HG03139 (cell line): Measurements from ENCODE around the gene DYRK1A.

Experiments used
- ATAC-seq: cut with Tn5 transposase; IDR thresholded peaks from one replicate; pipeline ENCODE4 v1.9.1; 2021; ENCODE audit not compliant: unreplicated experiment

The DYRK1A gene

DNA sequence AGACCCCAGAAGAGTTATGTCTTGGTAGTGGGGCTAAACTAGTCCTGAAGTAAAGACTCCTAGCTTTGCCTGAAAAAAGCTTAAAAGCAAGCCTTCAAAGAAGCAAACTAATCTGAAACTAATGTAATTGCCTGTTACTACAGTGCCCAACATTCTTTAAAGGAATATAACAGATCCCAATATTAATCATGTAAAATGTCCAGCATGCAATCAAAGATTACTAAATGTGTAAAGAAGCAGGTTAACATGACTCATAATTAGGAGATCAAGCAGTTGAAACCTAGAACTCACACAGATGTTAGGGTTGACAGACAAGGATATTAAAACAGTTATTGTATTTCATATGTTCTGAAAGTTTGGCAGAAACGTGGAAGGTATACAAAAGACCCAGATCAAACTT lies 17.8 kb downstream of the DYRK1A start:
- ATAC-seq = no peak

DNA sequence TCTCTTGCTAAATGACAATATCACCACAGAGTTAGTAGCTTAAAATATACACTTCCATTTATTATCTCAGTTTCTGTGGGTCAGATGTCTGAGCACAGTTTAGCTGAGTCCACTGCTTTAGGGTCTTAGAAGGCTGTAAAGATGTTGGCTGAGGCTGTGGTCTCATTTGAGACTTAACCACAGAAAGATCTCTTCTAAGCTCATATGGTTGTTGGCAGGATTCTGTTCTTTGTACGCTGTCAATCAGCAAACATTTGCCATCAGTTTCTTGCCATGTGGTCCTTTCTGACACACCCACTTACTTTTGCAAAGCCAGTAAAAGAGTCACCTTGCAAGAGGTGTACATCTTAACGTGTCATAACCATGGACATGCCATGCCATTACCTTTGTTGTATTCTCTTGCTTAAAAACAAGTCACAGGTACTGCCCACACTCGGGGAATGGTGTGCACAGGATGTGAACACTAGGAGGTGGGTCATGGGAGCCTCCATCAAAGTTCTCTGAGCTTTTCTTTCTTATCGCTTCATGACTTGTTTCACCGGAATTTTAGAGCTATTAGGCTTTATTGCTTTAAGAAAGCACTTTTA lies 18.7 kb downstream of the DYRK1A start:
- no peak for ATAC-seq

DNA sequence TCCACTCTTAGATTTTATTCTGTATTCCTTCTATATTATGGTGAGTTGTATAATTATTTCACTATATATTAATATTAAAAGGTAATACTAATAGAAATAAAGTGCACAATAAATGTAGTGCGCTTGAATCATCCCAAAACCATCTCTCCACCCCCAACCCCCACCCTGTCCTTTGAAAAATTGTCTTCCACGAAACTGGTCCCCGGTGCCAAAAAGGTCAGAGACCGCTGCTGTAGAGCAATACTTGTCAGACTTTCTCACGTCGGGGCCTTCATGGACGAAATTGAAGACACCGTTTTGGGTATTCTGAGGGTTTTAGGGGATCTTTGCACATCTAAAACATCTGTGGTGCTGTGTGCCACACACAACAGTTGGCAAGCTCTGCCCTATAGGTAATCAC lies 19.6 kb downstream of the DYRK1A start:
- ATAC-seq = no peak

DNA sequence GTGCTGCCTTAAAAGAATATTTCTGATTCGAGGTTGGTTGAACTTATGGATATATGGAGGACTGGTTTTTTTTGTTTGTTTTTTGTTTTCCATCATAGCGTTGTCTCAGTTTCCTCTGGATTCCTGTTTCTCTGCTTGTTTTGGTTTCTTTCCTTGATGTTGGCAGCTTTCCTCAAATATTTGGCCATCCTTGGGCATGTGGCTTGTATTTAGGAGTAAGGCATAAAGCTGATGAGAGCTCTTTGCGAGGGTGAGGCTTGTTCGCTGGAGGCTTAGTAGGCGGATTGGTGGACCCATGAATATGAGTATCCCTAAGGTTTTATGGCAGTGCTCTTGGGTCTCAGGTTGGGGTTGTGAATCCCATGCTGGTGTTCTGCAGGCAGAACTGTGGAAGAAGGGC lies 22.9 kb downstream of the DYRK1A start:
- ATAC-seq = no peak

DNA sequence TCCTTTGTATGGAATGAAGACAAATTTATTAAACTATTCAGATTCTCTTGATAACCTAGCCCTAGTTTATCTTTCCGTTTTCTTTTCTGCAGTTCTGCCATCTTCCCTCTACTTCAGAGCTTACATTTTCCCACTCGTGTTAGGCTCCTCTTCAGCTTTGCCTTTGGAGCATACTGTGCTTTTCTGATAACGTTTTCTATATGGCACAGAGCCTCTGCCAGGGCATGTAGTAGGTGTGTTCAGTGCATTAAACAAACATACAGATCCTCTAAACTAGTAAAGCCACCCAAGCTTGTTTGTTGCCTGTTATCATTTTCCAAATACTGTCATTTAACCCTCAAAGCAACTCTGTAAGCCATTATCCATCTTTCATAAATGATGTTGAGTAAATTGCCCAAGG lies 25.1 kb downstream of the DYRK1A start:
- ATAC-seq = no peak

DNA sequence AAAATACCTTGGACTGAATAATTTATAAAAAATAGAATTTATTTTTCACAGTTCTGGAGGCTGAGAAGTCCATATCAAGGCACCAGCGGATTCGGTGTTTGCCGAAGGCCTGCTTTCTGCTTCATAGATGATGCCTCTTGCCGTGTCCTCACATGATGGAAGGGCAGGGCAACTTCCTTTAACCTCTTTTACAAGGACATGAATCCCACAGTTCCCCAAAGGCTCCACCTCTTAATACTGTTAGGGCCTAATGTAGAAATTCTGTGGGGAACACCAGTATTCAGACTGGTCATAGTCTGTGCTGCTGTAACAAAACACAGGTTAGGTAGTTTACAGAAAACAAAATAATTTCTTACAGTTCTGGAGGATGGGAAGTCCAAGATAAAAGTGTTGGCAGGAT lies 25.9 kb downstream of the DYRK1A start:
- ATAC-seq = no peak

DNA sequence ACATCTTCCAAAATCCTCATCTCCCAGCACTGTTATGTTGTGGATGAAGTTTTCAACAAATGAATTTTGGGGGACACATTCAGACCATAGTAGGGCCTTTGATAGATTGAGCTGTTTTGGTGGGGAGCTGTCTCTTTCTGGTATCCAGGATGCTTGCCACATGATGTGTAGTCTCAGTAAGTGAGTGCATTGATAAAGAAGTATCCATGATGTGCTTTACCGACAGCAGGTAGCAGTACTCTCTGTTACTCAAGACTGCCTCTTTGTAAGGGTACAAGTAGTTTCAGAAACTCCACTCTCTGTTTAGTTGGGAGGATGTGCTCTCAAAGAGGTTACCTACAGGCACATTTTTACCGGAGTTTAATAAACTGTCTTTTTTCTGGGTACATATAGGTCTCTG lies 26.5 kb downstream of the DYRK1A start:
- ATAC-seq = no peak

DNA sequence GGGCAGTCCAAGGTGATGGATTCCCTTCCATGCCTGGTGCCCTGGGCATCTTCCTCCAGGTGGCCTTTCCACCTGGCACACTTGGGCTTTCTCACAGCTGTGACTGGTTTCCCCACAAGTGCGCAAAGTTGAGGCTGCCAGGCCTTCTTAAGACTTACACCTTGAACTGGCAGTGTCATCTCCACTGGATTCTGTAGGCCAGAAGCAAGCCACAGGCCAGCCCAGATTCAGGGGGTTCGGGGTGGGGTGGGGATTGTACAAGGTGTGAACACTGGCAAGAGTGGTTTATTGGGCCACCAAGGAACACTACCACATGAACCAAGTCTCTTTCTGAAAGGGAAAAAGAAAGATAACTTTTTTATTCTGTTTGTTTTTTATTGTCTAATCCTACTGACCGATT lies 27.2 kb downstream of the DYRK1A start:
- ATAC-seq = no peak

DNA sequence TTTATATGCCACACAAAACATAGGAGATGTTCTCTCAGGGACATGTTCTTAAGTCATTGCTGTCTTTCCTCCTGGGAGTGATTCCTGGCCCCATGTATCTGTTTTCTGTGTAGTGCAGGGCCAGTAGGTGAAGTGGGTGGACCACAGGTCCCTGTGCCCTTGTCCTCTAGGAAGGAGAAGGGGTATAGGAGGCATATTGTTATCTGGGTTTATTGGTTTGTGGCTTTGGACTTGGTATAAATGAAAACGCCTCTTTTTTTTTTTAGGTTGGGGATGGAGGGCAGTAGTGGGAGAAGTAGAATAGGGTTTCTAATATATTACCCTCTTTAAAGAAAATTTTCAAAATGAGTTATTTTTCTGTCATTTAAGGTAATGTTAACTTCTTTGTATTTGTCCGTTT lies 29.4 kb downstream of the DYRK1A start:
- ATAC-seq = no peak

DNA sequence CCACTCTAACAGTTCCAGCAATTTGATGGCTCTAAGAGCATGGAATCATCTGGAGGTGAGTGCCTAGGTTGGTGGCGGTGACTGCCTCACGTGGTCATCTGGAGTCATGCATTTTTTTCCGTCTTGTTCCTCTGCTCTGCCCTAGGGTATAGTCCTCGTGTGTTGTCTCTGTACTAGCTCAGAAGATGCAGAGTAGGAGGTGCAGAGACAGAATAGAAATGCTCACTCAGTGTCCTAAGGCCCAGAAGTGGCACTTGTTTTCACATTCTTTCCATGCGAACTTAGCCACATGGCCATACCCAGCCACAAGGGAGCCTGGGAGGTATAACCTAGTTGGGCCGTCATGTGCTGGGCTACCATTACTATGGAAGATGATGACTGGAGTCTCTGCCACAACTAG lies 30.3 kb downstream of the DYRK1A start:
- ATAC-seq = no peak

DNA sequence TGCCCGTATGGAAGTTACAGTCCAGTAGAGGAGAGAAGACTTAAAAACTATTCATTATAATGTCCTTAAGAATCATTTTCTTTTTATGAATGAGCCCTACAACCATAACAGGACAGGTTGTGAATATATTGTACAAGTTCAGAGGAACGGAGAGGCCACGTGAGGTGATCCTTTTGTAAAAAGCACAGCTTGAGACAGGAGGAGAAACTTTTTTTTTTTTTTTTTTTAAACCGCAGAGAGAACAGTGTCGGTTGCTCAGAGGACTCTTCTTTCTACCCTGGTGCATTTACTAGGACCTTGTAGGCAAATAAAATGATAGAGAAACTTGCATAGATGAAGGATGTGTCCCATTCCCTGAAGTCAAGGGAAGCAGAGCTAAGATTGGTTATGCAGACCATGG lies 32.1 kb downstream of the DYRK1A start:
- ATAC-seq = no peak

DNA sequence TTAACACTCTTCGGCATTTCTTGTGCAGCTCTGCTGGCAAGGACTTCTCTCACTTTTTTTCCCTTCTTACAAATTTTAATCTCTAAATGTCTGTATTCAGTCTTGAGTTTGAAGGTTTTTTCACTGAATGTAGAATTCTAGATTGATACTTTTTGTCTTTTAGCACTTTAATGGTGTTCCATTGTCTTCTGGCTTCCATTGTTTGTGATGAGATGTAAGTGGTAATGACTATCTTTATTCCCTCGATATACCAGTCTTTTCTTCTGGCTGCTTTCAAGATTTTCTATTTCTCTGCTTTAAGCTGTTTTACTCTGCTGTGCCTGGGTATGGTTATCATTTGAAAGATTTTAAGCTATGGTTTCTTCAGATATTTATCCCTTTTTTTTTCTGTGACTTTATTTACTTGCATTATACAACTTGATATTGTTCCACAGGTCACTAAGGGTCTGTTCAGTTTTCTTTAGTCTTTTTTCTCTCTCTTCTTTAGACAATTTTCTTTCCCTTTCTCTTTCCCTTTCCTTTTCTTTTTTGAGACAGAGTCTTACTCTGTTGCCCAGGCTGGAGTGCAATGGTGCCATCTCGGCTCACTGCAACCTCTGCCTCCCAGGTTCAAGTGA lies 35.8 kb downstream of the DYRK1A start:
- no peak for ATAC-seq

DNA sequence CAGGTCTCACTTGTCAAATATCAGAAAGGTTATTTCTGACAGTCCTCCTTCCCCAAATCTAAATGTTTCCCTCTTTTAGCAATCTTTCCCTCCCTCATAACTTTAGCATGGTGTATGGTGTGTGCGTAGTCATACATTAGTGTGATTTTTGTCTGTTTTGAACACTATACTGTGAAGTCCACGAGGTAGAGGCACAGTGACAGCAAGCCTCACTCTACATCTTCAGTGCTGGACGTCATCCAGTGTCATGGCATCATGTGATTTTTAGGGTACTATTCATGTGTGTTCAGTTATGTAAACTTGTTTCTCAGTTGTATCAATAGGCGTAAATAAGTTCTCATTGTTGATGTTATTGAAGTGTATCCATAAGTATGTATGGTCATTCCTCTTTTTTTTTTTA lies 39.1 kb downstream of the DYRK1A start:
- ATAC-seq = no peak

DNA sequence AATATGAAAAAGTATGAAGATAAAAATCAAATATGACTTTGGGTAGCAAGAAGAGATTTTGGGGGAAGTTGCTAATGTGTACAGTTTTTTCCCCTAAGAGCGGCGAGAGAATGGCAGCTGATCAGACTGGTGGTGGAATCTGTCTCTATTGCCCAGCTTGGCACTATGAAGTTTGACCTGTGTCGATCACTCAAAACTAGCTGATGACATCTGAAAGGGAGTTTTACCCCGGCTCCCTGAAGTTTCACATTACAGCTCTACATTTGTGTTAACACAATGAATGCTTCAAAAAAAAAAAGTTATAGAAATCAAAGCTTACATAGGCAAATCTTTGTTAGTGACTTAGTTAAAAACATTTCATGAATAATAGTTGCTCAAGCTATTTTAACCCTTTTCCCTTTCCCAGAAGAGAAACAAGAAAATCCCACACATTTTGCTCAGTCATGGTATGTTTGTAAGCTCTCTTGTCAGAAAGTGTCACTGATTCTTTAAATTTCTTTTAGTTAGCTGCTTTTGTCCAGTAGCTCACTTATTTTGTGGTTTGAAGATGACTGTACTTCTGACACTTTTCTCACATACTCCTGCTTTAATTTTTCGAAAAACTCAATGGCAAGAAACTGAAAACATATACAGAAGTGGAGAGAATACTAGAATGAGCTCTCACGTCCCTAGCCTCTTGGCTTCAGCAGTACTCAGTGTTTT lies 41.3 kb downstream of the DYRK1A start:
- ATAC-seq = no peak

DNA sequence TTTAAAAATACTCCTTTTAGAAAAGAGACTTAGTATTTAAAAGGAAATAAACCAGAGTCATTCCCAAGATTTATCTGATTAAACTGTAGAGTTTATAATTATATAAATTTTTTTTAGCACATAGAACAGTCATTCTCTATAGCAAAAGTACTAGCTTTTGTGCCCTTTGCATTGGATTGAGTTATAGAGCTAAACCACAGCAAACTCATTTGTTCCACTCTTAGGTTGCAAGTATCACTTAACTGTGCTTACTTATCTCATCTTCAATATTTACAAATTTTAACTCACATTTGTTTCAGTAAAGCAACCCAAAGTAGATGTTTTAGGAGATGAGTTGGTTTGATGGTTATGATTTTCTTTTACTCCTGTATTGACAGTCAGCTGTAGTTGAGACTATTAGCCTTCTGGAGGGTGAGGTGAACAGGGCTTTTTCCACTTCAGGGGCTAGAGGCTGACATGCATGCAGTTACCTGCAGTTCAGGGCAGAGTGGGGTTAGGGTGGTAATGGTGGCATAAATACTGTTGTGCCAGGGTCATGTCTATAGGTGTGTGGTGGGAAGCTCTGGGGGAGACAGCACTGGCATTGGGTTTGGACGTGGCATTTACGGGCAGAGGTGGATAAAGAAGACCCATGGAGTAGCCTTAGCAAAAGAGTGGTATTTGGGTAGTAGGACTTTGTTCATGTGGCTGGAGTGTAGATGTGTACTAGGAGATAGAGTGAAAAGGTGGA lies 42.1 kb downstream of the DYRK1A start:
- no peak for ATAC-seq

DNA sequence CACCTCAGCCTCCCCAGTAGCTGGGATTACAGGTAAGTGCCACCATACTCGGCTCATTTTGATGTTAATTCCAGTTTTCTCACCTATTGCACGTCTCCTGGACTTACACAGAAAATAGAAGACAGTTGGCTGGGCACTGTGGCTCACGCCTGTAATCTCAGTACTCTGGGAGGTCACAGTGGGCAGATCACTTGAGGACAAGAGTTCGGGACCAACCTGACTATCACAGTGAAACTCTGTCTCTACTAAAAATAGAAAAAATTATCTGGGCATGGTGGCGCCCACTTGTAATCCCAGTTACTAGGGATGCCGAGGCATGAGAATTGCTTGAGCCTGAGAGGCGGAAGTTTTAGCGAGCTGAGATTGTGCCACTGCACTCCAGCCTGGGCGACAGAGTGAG lies 44.1 kb downstream of the DYRK1A start:
- ATAC-seq = no peak

DNA sequence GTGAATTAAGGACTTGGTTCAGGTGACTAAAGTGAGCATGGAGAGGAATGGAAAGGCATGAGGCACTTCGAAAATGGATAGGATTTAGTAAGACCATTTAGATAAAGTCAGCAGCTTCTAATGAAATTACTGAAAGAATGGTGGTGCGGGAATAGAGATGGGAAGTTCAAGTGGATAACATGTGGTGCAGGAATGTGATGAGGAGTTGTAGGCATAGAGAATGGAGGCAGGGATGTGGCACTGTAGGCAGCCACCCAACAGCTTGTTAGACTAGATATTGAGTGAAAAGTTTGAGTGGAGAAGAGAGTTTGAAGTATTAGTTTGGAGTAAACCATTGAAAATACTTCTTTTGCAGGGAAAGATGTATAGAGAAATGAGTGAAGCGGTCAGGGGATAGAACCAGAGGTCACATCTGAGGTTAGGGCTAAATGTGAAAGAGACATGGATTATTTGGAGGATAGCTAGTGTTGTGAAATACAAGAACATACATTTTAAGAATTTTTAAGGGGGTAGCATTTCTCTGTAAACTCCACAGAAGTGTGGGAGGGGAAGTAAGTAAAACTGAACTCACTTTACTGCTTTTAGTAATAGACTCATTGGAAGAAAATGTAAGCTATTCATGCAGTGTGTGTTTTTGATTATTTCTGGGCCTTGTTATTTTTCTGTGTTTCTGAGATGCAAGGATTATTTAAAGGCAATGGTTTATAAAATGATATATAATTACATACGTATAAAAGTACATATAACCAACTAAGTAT lies 46.2 kb downstream of the DYRK1A start:
- no peak for ATAC-seq

DNA sequence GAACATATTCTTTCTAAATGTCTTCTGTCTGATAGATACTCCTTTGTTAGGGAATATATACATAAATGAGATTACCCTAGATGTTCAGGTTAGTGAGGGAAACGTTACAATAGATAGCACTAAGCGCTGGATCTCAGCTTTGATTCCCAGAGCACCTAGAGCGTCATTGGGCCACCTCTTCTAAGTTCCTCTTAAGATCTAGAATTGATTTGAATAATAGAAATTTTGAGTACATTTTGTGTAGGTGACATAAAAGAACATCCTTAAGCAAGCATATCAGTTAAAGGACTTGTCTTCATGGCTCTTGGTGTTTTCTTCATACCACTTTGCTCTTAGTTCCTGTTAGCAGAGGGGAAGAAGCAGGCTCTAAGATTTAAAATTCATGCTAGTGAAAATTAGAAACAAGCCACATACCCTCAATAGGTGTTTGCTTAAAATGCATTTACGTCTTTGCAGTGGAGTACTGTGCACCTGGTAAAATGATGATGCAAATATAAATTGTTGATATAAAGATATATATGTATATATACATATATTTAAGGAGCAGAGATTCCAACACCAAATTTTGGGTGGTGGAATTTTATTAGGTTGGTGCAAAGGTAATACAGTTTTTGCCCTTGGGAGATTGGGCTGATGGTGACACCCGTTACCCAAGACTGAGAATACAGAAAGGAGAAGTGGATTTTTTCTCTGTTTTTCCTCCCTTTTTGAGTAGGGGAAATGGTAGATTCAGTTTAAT lies 47.1 kb downstream of the DYRK1A start:
- ATAC-seq = no peak

DNA sequence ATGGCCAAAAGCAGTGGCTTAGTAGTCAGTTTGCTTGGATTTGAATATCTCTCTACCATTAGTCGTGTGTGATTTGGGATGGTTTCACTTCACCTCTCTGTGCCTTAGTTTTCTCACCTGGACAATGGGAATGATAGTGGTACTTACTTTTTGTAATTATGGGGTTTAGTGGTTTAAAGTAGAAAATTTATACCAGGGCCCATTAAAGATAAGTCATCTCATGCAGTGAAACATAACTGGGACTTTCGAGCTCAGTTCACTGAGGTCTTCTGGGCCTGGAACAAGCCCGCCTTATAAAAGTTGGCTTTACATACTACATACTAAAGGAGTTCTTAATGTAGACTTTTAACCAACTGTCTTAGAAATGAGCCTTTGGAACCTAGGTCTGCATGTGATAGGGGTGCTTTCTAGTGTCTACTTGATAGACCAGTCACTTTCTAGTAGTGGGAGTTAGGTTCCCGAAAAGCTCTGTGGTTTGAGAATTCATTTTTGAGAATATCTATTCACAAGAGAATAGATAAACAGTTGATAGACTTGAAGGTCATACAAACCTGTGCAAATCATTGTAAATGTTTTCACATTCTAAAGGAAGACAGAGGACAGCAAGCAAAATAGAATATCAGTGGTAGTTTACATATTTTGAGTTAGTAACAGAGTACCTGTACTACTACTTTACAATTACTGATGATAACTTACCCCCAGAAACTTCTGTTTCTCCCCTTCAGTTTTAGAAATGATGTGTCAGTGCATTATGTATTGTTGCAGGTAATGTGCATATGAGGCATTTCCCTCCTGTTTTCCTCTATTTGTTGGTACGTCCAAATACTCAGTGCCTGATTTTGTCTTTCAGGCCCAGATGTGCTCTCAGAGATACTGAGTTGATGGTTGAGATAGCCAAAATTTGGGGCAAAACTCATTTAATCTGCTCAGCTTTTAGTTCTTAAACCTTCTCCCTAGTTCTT lies 48.0 kb downstream of the DYRK1A start:
- no peak for ATAC-seq

DNA sequence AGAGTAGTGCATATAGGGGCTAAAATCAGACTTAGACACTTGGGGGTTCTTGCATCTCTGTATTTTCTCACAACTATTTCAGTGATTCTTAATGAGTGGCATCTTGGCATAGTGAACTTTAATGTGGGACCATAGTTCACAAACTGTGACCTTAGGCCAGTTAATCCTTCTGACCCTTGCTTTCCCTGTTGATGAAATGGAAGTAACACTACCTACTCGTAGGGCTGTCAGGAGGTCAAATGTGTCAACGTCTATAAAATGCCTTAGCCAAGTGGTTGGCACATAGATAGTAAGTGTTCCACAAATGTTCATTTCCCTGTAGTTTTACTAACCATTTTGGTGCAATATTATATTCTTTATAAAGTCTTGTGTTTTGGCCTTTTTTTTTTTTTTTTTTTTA lies 49.4 kb downstream of the DYRK1A start:
- no peak for ATAC-seq
